ENCODE data around the gene PIP5KL1. TPM values are rescaled to one million over a fixed set of nuclear protein-coding genes. Genes with fewer than 3 reads are reported as not detected.

PIP5KL1 gene
- 1 to 10 TPM; 2.3 to 3.5 (median 2.8) TPM for total RNA-seq

- Mint-ChIP-seq H3K4me1 (ENCODE audit: low read depth) (peaks cover 29% of the 10 kb centered on the region), H3K4me3 (peak within 1 kb of the TSS; percentile 72), H3K36me3 (ENCODE audit: insufficient read depth) (peaks cover 4% of the 10 kb centered on the region), H3K9me3 (no peaks in the 10 kb centered on the region), H3K27me3 (ENCODE audit: low read depth) (peaks cover 2% of the 10 kb centered on the region)
- DNase-seq (peak; percentile 54), ATAC-seq (peak; percentile 78 to 79)
Measured at GRCh38 chr9:127930231-127931091, at the start of gene PIP5KL1. Gene PIP5KL1 (minus strand): TSS chr9:127930777. CDS start chr9:127930752, 25 bp downstream.

GRCh38 chr9:127980060-127980705 lies 49.6 kb upstream of the PIP5KL1 start:
- Mint-ChIP-seq H3K4me1 (ENCODE audit: low read depth) (peaks cover 61% of the 10 kb centered on the region), H3K27me3 (ENCODE audit: low read depth) (no peaks in the 10 kb centered on the region), H3K4me3 (peak overlapping the region; percentile 93), H3K9me3 (no peaks in the 10 kb centered on the region), H3K36me3 (ENCODE audit: insufficient read depth) (no peaks in the 10 kb centered on the region)
- ATAC-seq (peak; percentile 6 to 7), DNase-seq (peak; percentile 50)

DNA sequence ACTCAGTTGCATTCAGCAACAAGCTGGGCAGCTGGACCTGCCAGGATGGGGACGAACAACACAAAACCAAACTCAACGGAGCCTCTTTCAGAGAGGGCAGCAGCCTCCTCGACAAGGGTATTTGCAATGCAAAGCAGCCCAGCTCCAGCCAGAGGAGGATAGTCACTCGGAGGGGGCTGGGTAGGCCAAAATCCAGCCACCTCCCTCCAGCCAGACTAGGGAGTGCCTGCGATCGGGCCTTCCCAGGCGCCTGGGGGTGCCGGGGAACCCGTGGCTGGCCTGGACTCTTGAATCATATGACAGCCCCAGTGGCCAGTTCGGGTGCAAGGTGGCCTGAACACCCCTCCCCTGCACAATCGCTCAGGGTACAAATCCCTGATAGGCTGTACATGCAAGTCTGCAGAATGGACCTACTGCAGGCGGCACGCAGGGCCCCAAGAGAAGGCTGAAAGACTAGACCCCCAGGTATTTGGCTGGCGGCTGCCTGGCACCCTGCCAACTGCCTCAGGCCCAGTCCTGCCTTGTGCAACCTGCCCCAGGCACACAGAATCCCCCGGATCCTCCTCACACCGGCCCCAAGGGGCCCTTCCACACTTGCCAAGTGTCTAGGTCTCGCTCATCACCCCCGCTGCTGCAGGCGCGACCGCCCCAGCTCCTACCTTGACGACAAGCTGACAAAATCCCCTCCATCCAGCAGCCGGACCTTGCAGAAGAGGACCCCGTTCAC lies 48.9 kb upstream of the PIP5KL1 start:
- peaks cover 2% of the 10 kb centered on the region for H3K36me3 Mint-ChIP-seq (ENCODE audit: insufficient read depth)
- peaks cover 63% of the 10 kb centered on the region for H3K4me1 Mint-ChIP-seq (ENCODE audit: low read depth)
- peak overlapping the region; percentile 93 for H3K4me3 Mint-ChIP-seq

DNA sequence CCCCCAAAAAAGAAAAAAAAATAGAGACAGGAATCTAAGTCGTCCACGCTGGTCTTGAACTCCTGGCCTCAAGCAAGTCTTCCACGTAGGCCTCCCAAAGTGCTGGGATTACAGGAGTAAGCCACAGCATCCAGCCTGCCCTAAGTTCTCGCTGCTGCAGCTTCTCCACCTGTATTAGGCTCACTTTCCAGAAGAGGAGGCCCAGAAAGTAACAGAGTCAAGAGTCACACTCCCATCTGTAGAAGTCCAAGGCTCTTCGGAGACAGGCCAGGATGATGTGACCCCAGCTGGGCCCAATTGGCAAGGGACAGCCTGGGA lies 48.4 kb upstream of the PIP5KL1 start:
- H3K36me3 Mint-ChIP-seq (ENCODE audit: insufficient read depth), result peaks cover 4% of the 10 kb centered on the region

More for the DNA sequence above, 48.9 kb upstream of the PIP5KL1 start:
- Mint-ChIP-seq H3K27me3 (ENCODE audit: low read depth) (no peaks in the 10 kb centered on the region), H3K9me3 (no peaks in the 10 kb centered on the region)
- ATAC-seq (no peak), DNase-seq (no peak)

GRCh38 chr9:127977884-127978647 lies 47.5 kb upstream of the PIP5KL1 start:
- Mint-ChIP-seq H3K27me3 (ENCODE audit: low read depth) (no peaks in the 10 kb centered on the region), H3K4me3 (peak overlapping the region; percentile 93), H3K36me3 (ENCODE audit: insufficient read depth) (peaks cover 4% of the 10 kb centered on the region), H3K9me3 (no peaks in the 10 kb centered on the region), H3K4me1 (ENCODE audit: low read depth) (peaks cover 67% of the 10 kb centered on the region)
- ATAC-seq (no peak), DNase-seq (no peak)

More for the DNA sequence above, 48.4 kb upstream of the PIP5KL1 start:
- no peaks in the 10 kb centered on the region for H3K27me3 Mint-ChIP-seq (ENCODE audit: low read depth)
- H3K9me3 Mint-ChIP-seq, result no peaks in the 10 kb centered on the region
- DNase-seq, result no peak
- H3K4me1 Mint-ChIP-seq (ENCODE audit: low read depth), result peaks cover 67% of the 10 kb centered on the region
- H3K4me3 Mint-ChIP-seq, result peak overlapping the region; percentile 93
- ATAC-seq, result no peak

DNA sequence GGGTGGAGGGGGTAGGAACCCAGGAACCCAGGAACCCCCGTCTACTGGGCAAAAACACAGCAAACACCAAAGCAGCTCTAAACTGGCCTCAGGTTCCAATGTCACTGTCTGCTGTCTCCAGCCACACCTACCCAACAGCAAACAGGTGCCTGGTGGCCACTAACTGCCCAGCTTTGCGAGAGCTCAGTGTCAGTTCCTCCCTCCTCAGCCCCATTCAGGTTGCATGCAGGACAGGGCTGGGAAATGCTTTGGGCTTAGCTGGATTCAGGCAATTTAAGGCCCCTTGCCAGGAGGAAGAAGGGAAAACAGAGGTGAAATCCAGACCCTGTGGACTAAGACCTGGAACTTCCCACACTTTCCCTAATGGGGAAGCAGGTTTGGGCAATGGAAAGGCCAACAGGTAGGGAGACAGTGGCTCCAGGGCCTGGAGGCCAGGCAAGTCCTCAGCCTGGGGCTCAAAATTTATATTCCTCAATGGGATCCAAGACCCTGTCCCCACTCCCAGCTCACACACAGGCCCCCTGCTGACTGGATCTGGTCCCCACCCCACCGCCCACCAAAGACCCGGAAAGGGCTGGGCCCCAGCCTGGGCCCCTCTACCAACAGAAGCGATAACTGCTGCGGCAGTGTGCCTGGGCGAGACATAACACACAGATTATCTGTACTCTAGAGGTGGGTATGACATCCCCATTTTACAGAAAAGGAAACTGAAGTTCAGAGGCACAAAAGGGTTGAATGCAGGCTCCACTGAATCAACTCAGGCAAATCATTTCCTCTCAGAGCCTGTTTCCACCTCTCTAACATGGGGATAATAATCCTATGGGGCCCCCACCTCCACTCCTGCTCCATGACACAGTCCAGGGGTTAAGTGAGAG lies 46.7 kb upstream of the PIP5KL1 start:
- H3K27me3 Mint-ChIP-seq (ENCODE audit: low read depth), result no peaks in the 10 kb centered on the region
- H3K36me3 Mint-ChIP-seq (ENCODE audit: insufficient read depth), result peaks cover 4% of the 10 kb centered on the region
- no peak for DNase-seq
- no peaks in the 10 kb centered on the region for H3K9me3 Mint-ChIP-seq
- peaks cover 67% of the 10 kb centered on the region for H3K4me1 Mint-ChIP-seq (ENCODE audit: low read depth)
- ATAC-seq, result peak; percentile 5
- H3K4me3 Mint-ChIP-seq, result peak overlapping the region; percentile 93

- DNase-seq, result no peak
- Mint-ChIP-seq H3K27me3 (ENCODE audit: low read depth) (no peaks in the 10 kb centered on the region), H3K9me3 (no peaks in the 10 kb centered on the region), H3K4me1 (ENCODE audit: low read depth) (peaks cover 68% of the 10 kb centered on the region), H3K4me3 (peak overlapping the region; percentile 93), H3K36me3 (ENCODE audit: insufficient read depth) (peaks cover 7% of the 10 kb centered on the region)
- ATAC-seq, result no peak
Measured at GRCh38 chr9:127976498-127976897, 45.9 kb upstream of the PIP5KL1 start.

DNA sequence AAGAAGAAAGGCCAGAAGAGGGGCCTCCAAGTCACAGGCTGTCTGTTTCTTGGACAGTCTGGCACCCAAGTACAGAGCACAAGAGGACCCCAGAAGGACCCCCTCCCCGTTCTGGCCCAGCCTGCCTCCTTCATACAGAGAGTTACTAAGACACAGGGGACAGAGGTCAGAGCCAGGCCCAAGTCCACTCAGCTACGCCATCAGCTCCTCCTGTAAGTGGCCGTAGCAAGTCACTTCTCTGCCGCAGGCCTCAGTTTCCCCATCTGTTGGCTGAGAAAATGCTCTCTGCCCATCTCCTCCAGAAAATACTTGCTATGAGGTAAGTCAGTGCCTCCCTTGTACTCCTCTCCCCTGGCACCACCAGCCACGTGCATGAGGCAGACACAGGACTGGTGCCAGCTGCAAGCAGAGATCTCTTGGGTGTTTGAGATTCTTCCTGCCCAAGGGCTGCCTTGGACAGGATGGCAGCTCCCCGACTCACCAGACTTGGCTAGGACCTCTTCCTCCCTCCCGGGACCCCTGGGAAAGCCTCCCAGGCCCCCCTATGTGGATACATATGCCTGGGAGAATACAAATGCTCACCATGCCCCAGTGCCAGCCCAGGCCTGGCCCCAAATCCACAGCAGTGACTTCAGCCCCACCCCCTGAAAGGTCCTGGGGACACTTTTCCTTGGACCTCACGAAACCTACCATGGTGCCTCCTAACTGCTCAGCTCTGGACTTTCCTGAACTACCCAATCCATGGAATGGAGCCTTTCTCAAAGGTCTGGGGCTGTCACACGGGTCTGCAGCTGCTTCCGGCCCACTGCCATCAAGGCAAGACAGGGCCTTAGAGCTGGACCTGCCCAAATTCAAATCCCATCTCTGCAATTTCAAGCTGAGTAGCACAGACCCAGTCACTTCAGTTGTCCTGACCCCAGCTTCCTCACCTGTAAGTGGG lies 45.1 kb upstream of the PIP5KL1 start:
- DNase-seq, result no peak
- H3K27me3 Mint-ChIP-seq (ENCODE audit: low read depth), result no peaks in the 10 kb centered on the region
- H3K4me3 Mint-ChIP-seq, result peak overlapping the region; percentile 93
- ATAC-seq, result no peak
- H3K9me3 Mint-ChIP-seq, result no peaks in the 10 kb centered on the region
- H3K36me3 Mint-ChIP-seq (ENCODE audit: insufficient read depth), result peaks cover 7% of the 10 kb centered on the region
- peaks cover 72% of the 10 kb centered on the region for H3K4me1 Mint-ChIP-seq (ENCODE audit: low read depth)

DNA sequence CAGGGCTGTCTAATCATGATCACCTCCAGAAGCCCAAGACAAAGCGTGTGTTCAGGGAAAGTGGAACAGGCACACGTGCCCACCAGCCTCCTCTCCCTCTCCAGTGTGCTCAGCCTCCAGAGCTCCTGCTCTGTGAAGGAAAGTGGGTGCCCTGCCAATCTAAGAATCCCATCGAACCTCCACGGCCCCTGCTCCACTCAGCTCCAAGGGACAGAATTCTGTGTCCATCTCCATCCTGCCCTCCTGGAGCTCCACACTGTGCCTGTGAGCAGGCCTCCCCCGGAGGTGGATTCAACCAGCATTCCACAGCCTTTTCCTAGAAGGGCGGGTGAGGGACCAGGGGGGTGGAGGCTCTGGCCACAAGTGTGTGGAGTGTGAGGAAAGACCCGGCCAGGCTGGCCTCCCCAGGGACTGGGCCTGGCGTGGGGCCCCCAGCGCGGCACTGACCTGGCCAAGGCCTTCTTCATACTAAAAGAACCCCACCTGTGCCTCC lies 44.2 kb upstream of the PIP5KL1 start:
- DNase-seq (no peak), ATAC-seq (no peak)
- no peaks in the 10 kb centered on the region for H3K9me3 Mint-ChIP-seq
- H3K36me3 Mint-ChIP-seq (ENCODE audit: insufficient read depth), result peaks cover 7% of the 10 kb centered on the region
- H3K4me1 Mint-ChIP-seq (ENCODE audit: low read depth), result peaks cover 80% of the 10 kb centered on the region
- H3K27me3 Mint-ChIP-seq (ENCODE audit: low read depth), result no peaks in the 10 kb centered on the region
- peak overlapping the region; percentile 93 for H3K4me3 Mint-ChIP-seq

DNA sequence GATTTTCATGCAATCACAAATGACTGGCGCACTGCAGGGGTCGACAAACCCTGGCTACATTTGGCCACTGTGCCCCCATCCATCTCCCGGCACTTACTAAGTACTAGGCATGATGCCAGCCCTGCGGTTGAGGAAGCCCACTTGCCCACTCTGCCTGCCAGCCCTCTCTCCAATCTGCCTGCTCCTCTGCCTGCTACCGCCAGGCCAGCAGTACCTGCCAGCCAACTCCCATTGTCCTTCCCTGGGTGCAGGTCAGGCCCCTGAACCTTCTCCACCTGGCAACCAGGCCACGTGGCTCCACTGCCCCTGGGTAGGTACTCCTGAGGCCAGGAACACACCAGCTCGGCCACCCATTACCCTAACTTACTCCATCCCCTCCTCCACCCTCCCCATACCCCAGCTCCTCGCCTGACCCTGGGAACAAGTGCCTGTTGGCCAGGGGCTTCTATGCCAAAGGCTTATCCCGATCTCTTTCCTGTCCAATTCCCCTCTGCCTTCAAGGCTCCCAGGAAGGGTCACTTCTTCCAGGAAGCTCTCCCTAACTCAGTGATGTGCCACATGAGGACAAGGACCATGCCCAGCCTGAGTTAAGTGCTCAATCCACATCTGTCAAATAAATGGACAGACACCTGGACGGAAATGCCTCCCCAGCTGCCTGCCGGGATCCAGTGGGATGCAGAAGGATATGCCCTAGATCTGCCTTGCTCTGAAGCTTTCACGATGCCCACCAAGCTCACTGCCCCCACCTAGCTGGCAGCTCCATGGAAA lies 43.6 kb upstream of the PIP5KL1 start:
- DNase-seq (no peak), ATAC-seq (no peak)
- Mint-ChIP-seq H3K4me1 (ENCODE audit: low read depth) (peaks cover 86% of the 10 kb centered on the region), H3K4me3 (peak overlapping the region; percentile 93), H3K9me3 (no peaks in the 10 kb centered on the region), H3K27me3 (ENCODE audit: low read depth) (no peaks in the 10 kb centered on the region), H3K36me3 (ENCODE audit: insufficient read depth) (peaks cover 7% of the 10 kb centered on the region)

- Mint-ChIP-seq H3K9me3 (no peaks in the 10 kb centered on the region), H3K36me3 (ENCODE audit: insufficient read depth) (peaks cover 7% of the 10 kb centered on the region), H3K4me3 (peak overlapping the region; percentile 93), H3K4me1 (ENCODE audit: low read depth) (peaks cover 92% of the 10 kb centered on the region), H3K27me3 (ENCODE audit: low read depth) (no peaks in the 10 kb centered on the region)
- ATAC-seq, result no peak
- DNase-seq, result no peak
Measured at GRCh38 chr9:127973169-127974000, 42.8 kb upstream of the PIP5KL1 start.
